Kidney tubule cell (primary cell): Measurements from ENCODE around the gene HPCAL1.

Experiments used
- DNase-seq: peaks from one replicate; pipeline ENCODE4 v3.0.0-alpha.2; 2018; ENCODE audit warnings: low spot score

The HPCAL1 gene

GRCh38 chr2:10303694-10304378 lies 1.1 kb downstream of the HPCAL1 start:
- DNase-seq, result peak; percentile 59

GRCh38 chr2:10304458-10305253 lies 2.0 kb downstream of the HPCAL1 start:
- DNase-seq, result no peak

GRCh38 chr2:10305254-10305635 lies 2.5 kb downstream of the HPCAL1 start:
- DNase-seq, result peak; percentile 48

GRCh38 chr2:10305715-10306114 lies 3.0 kb downstream of the HPCAL1 start:
- peak; percentile 65 for DNase-seq

GRCh38 chr2:10306901-10307463 lies 4.3 kb downstream of the HPCAL1 start:
- DNase-seq, result no peak

GRCh38 chr2:10307561-10308156 lies 5.0 kb downstream of the HPCAL1 start:
- DNase-seq, result no peak

GRCh38 chr2:10308866-10309265 lies 6.2 kb downstream of the HPCAL1 start:
- no peak for DNase-seq

- DNase-seq, result no peak
Observed at GRCh38 chr2:10309286-10309685, 6.6 kb downstream of the HPCAL1 start.

- no peak for DNase-seq
Observed at GRCh38 chr2:10310309-10310888, 7.7 kb downstream of the HPCAL1 start.

- no peak for DNase-seq
Observed at GRCh38 chr2:10311736-10312135, 9.0 kb downstream of the HPCAL1 start.

GRCh38 chr2:10312437-10312957 lies 9.8 kb downstream of the HPCAL1 start:
- no peak for DNase-seq

- DNase-seq, result no peak
Observed at GRCh38 chr2:10316336-10316735, 13.6 kb downstream of the HPCAL1 start.

- no peak for DNase-seq
Observed at GRCh38 chr2:10316860-10317259, 14.2 kb downstream of the HPCAL1 start.

GRCh38 chr2:10317646-10318045 lies 14.9 kb downstream of the HPCAL1 start:
- no peak for DNase-seq

- no peak for DNase-seq
Observed at GRCh38 chr2:10318345-10318744, 15.6 kb downstream of the HPCAL1 start.

- DNase-seq, result no peak
Observed at GRCh38 chr2:10319892-10320574, 17.3 kb downstream of the HPCAL1 start.

GRCh38 chr2:10320575-10320931 lies 17.8 kb downstream of the HPCAL1 start:
- DNase-seq, result no peak

GRCh38 chr2:10320933-10321332 lies 18.2 kb downstream of the HPCAL1 start:
- DNase-seq, result no peak

- DNase-seq, result no peak
Observed at GRCh38 chr2:10321622-10322021, 18.9 kb downstream of the HPCAL1 start.

GRCh38 chr2:10322481-10322880 lies 19.8 kb downstream of the HPCAL1 start:
- DNase-seq, result no peak

GRCh38 chr2:10322973-10323372 lies 20.3 kb downstream of the HPCAL1 start:
- DNase-seq, result no peak

GRCh38 chr2:10323535-10323934 lies 20.8 kb downstream of the HPCAL1 start:
- no peak for DNase-seq
